ENCODE data around the gene AMDHD1. TPM values are rescaled to one million over a fixed set of nuclear protein-coding genes. Genes with fewer than 3 reads are reported as not detected.
"Not testable (repeated sequence)": the region's sequence is repeated elsewhere in the genome, so short reads cannot be mapped to it uniquely, and the experiment has no call there.

Gene AMDHD1
- total and polyA plus RNA-seq, 2 experiments from 2014 or later = 0.06 to 0.15 TPM

DNA sequence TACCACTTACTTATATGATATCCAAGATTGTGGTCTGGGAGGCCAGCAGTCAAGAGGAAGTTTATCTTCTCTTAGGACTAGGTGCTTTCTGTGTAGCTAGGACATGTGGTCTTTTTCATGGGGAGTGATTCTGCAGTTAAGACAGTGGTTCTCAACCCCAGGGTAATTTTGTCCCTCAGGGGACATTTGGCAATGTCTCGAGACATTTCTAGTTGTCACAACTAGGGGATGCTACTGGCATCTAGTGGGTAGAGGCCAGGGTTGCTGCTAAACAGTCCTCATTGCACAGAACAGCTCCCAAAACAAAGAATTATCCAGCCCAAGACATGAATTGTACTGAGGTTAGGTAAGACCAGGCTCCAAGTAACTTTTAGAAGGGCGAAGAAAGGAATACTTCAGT, 20.0 kb downstream of the AMDHD1 start:
- DNase-seq (ENCODE audit: low read depth in 1 of 2, low spot score in 1 of 2) = peak in 1 of 2 donors; percentile 9
- peaks cover 8% of the 10 kb centered on the region for H3K4me1 ChIP-seq (ENCODE audit: low read depth)
- no peaks in the 10 kb centered on the region for H3K9me3 ChIP-seq (ENCODE audit: low read depth)
- H3K27ac ChIP-seq = no peak overlapping the region
- H3K27me3 ChIP-seq = peaks cover 8% of the 10 kb centered on the region
- no peaks in the 10 kb centered on the region for H3K36me3 ChIP-seq
- TF ChIP-seq, protein P1, sequence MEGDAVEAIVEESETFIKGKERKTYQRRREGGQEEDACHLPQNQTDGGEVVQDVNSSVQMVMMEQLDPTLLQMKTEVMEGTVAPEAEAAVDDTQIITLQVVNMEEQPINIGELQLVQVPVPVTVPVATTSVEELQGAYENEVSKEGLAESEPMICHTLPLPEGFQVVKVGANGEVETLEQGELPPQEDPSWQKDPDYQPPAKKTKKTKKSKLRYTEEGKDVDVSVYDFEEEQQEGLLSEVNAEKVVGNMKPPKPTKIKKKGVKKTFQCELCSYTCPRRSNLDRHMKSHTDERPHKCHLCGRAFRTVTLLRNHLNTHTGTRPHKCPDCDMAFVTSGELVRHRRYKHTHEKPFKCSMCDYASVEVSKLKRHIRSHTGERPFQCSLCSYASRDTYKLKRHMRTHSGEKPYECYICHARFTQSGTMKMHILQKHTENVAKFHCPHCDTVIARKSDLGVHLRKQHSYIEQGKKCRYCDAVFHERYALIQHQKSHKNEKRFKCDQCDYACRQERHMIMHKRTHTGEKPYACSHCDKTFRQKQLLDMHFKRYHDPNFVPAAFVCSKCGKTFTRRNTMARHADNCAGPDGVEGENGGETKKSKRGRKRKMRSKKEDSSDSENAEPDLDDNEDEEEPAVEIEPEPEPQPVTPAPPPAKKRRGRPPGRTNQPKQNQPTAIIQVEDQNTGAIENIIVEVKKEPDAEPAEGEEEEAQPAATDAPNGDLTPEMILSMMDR (IDR thresholded peaks at IDR 0.05; ENCODE audit: low read depth, low read length) = no peak
- no peak overlapping the region for H3K4me3 ChIP-seq

DNA sequence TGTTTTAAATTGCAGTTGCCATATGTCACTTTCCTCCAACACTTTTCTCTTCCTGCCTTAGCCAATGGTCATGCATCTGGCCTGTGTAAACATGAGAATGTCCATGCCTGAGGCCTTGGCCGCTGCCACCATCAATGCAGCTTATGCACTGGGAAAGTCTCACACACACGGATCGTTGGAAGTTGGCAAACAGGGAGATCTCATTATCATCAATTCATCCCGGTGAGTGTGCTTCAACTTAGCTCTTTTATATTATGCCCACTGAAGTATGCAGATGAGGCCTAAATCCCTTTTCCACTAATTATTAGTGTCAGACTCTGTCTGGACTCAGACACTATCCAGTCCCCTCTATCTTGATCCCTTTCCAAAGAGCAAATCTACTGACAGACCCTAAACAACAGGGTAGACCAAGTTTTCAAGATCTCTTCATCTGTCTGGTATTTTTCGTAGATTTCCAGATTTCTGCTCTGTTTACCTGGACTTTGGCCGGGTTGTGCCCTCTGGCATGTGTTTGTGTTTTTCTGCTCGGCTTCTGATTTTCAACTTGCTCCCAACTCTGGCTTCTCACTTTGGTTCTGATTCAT, 23.2 kb downstream of the AMDHD1 start:
- Histone ChIP-seq H3K4me3 (no peak overlapping the region), H3K4me1 (ENCODE audit: low read depth) (peaks cover 8% of the 10 kb centered on the region), H3K27me3 (peaks cover 6% of the 10 kb centered on the region), H3K9me3 (ENCODE audit: low read depth) (no peaks in the 10 kb centered on the region), H3K27ac (no peak overlapping the region), H3K36me3 (no peaks in the 10 kb centered on the region)
- no peak for DNase-seq (ENCODE audit: low read depth in 1 of 2, low spot score in 1 of 2)
- TF ChIP-seq, protein P1 (IDR thresholded peaks at IDR 0.05; ENCODE audit: low read depth, low read length) = no peak

DNA sequence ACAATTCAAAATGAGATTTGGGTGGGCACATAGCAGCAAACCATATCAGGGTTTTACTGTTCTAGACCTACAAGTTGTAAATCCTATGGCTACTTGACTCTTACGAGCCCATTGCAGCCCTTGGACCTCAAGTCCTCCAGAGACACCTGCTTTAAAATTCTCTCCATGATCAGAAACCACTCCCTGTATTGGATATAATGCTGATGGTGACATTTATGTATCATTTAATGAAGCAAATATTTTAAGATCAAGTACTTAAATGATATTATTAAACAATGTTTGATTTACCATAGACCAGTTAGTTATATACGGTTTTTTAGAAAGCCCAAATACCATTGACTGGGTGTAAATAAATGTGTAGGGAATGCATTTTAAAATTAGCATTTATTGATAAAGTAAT, 24.2 kb downstream of the AMDHD1 start:
- TF ChIP-seq, protein P1 (IDR thresholded peaks at IDR 0.05; ENCODE audit: low read depth, low read length) = no peak
- H3K4me1 ChIP-seq (ENCODE audit: low read depth) = peaks cover 12% of the 10 kb centered on the region
- H3K9me3 ChIP-seq (ENCODE audit: low read depth) = no peaks in the 10 kb centered on the region
- H3K4me3 ChIP-seq = no peak overlapping the region
- H3K27ac ChIP-seq = no peak overlapping the region
- H3K27me3 ChIP-seq = no peaks in the 10 kb centered on the region
- no peak for DNase-seq (ENCODE audit: low read depth in 1 of 2, low spot score in 1 of 2)
- H3K36me3 ChIP-seq = no peaks in the 10 kb centered on the region

DNA sequence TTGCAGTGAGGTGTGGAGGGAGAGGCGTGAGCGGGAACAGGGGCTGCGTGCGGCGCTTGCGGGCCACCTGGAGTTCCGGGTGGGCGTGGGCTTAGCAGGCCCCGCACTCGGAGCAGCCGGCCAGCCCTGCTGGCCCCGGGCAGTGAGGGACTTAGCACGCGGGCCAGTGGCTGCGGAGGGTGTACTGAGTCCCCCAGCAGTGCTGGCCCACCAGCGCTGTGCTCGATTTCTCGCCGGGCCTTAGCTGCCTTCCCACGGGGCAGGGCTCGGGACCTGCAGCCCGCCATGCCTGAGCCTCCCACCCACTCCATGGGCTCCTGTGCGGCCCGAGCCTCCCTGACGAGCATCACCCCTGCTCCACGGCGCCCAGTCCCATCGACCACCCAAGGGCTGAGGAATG, 26.0 kb downstream of the AMDHD1 start:
- not testable (repeated sequence) for H3K27me3 ChIP-seq; H3K4me3 ChIP-seq; DNase-seq (ENCODE audit: low read depth in 1 of 2, low spot score in 1 of 2); H3K36me3 ChIP-seq; H3K27ac ChIP-seq; H3K9me3 ChIP-seq (ENCODE audit: low read depth)
- H3K4me1 ChIP-seq (ENCODE audit: low read depth) = peaks cover 22% of the 10 kb centered on the region

DNA sequence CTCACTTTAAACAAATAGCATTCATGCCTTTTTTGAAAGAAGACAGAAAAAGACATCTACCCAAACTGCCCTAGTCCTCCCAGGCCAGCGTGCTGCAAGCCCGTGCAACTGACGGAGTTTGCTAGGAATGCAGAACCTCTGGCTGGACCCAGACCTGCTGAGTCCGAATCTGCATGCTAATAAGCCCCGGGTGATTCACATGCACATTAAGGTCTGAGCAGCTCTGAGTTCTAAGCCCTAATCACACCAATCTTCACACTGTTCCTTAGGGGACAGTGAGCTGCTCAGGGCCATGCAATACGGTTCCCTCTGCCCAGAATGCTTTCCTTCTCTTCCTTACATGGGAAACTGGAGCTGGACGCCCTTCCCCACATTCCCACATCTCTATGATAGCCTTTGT, 27.8 kb downstream of the AMDHD1 start:
- no peak for DNase-seq (ENCODE audit: low read depth in 1 of 2, low spot score in 1 of 2)
- H3K27me3 ChIP-seq = no peaks in the 10 kb centered on the region
- H3K9me3 ChIP-seq (ENCODE audit: low read depth) = no peaks in the 10 kb centered on the region
- H3K4me3 ChIP-seq = no peak overlapping the region
- peaks cover 16% of the 10 kb centered on the region for H3K4me1 ChIP-seq (ENCODE audit: low read depth)
- no peaks in the 10 kb centered on the region for H3K36me3 ChIP-seq
- TF ChIP-seq, protein P1 (IDR thresholded peaks at IDR 0.05; ENCODE audit: low read depth, low read length) = no peak
- no peak overlapping the region for H3K27ac ChIP-seq

DNA sequence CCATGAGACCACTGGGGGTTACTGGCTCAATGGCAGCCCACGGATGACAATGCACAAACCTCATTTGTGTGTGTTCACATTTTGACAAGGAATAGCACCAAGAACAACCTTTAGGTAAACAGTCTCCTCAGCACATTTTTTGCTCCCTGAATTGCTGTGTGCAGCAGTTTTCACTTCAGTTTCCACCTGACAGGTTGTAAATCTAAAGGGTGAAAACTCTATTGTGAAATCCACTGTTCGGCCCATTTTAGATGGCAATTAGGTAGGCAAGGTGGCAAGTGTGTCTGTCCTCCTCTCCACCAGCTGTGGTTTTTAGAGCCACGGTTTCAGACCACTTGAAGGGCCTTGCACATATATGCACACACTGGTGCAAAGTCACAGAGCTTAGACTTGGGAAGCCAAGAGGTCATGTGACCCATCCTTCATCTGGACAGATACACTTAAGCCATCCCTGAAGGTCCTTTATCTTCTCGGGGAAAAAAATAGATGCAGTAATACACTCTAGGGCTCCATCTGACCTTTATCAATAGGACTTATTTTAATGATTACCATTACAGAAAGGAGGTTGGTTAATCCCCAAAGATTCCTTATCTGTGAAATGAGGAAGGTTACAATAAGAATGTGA, 29.8 kb downstream of the AMDHD1 start:
- H3K4me3 ChIP-seq = no peak overlapping the region
- H3K4me1 ChIP-seq (ENCODE audit: low read depth) = peaks cover 16% of the 10 kb centered on the region
- H3K27ac ChIP-seq = peak overlapping the region; percentile 60
- TF ChIP-seq, protein P1 (IDR thresholded peaks at IDR 0.05; ENCODE audit: low read depth, low read length) = no peak
- DNase-seq (ENCODE audit: low read depth in 1 of 2, low spot score in 1 of 2) = peak in 1 of 2 donors; percentile 11
- H3K27me3 ChIP-seq = no peaks in the 10 kb centered on the region
- H3K9me3 ChIP-seq (ENCODE audit: low read depth) = no peaks in the 10 kb centered on the region
- no peaks in the 10 kb centered on the region for H3K36me3 ChIP-seq

Data from cardiac muscle cell (in vitro differentiated cells and primary cell).